Subcutaneous adipose tissue (tissue), 4 donors: ENCODE measurements around the gene ARID1A. TPM values are rescaled to one million over a fixed set of nuclear protein-coding genes. Genes with fewer than 3 reads are reported as not detected.

Source experiments
- CTCF ChIP-seq: fragments of 450-650 bp; IDR thresholded peaks from one replicate; pipeline ENCODE4 v1.5.1; 2016; ENCODE audit warnings: low read depth, mild to moderate bottlenecking, control low read depth, antibody characterized with exemption, moderate library complexity
- total RNA-seq, 4 donors: library from RNA; depleted of rRNA; stranded (reverse); fragments of >200 nt; gene quantifications; one replicate each; pipeline ENCODE4 v1.1.0, GENCODE V29; 2016

Gene ARID1A
- total RNA-seq, 4 donors from 2014 or later, result 25.1 to 50.7 (median 31.3) TPM

GRCh38 chr1:26701995-26702679 is 6.3 kb downstream of the ARID1A start:
- no peak for TF ChIP-seq CTCF

- no peak for TF ChIP-seq CTCF
Observed at GRCh38 chr1:26702680-26703038, 6.8 kb downstream of the ARID1A start.

GRCh38 chr1:26703478-26703877 is 7.7 kb downstream of the ARID1A start:
- no peak for TF ChIP-seq CTCF

GRCh38 chr1:26704629-26705028 is 8.8 kb downstream of the ARID1A start:
- TF ChIP-seq CTCF, result no peak

- no peak for TF ChIP-seq CTCF
Observed at GRCh38 chr1:26705788-26706311, 10.0 kb downstream of the ARID1A start.

- TF ChIP-seq CTCF, result no peak
Observed at GRCh38 chr1:26706315-26706714, 10.5 kb downstream of the ARID1A start.

GRCh38 chr1:26710811-26711210 is 15.0 kb downstream of the ARID1A start:
- TF ChIP-seq CTCF, result no peak
